Mesenteric fat pad (tissue), 1 donor: ENCODE measurements around the gene MYOZ3. TPM values are rescaled to one million over a fixed set of nuclear protein-coding genes. Genes with fewer than 3 reads are reported as not detected.

Experiments
- DNase-seq: peaks from one replicate; pipeline ENCODE4 v3.0.0-alpha.2; 2020; ENCODE audit warnings: low spot score
- total RNA-seq: library from RNA; stranded (reverse); fragmentation: NEBNext Ultra II Directional; extraction: Animal tissue kit (Norgen Biotek cat#: 25700); gene quantifications from one replicate; pipeline ENCODE4 v1.2.1, GENCODE V29; 2021
- donor health status: DM: yes; HTN: yes; CAD: no.

The MYOZ3 gene
- total RNA-seq, 1 donor from 2014 or later, result 0.42 TPM

- DNase-seq, result no peak
These were observed 34.2 kb upstream of the MYOZ3 start for GRCh38 chr5:150626853-150627276.

GRCh38 chr5:150627731-150628545 is 33.1 kb upstream of the MYOZ3 start:
- no peak for DNase-seq

DNA sequence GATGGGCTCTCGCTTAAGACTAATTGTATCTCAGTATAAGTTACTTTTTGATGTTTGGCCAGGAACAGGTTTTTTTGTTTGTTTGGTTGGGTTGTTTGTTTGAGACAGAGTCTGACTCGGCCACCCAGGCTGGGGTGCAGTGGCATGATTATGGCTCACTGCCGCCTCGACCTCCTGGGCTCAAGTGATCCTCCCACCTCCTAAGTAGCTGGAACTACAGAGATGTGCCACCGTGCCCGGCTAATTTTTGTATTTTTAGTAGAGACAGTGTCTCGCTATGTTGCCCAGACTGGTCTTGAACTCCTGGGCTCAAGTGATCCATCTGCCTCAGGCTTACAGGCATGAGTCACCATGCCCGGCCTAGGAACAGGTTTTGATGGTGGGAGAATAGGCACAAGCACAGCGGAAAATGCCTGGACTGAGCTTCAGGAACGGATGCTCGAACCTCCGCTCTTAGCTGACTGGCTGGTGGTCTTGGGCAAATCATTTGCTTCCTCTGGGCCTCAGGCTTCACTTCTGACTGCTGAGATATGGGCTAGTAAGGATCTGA is 32.0 kb upstream of the MYOZ3 start:
- no peak for DNase-seq

DNA sequence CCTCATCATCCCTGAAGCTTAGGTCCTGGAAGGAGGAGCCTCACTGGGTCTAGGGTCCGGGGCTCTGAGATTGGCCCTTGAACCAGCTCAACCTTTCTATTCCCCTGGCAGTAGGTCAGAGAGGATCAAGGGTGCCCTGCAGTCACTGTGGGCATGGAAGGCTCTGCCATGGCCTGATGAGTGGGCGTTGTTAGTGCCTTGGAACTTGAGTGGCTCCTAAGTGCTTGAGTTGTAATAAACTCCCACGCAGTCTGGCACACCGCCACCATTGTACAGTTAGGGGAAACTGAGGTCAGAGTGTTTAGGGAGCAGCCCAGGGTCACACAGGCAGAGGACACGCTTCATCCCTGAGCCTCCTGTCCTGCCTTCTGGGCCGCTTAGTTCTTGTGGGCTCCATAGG is 31.0 kb upstream of the MYOZ3 start:
- no peak for DNase-seq

- DNase-seq, result no peak
These were observed 30.4 kb upstream of the MYOZ3 start for GRCh38 chr5:150630461-150631325.

DNA sequence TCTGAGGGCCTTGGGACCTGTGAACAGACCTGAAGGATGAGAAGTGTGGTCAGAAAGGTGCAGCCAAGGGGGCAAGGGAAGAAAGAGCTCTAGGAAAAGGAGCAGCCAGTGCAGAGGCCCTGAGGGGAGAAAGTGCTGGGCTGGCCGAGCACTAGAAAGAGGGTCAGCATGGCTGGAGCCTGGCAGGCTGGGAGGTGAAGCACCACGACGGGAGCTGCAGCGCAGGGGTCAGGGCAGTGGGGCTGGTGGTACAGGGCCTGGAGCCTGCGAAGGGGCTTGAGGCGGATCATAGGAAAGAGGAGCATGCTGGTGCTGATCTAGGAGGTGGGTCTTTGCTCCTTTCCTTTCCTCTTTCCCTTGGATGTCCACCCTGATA is 29.7 kb upstream of the MYOZ3 start:
- no peak for DNase-seq

GRCh38 chr5:150632305-150633160 is 28.5 kb upstream of the MYOZ3 start:
- no peak for DNase-seq

- no peak for DNase-seq
These were observed 27.6 kb upstream of the MYOZ3 start for GRCh38 chr5:150633429-150633828.

DNA sequence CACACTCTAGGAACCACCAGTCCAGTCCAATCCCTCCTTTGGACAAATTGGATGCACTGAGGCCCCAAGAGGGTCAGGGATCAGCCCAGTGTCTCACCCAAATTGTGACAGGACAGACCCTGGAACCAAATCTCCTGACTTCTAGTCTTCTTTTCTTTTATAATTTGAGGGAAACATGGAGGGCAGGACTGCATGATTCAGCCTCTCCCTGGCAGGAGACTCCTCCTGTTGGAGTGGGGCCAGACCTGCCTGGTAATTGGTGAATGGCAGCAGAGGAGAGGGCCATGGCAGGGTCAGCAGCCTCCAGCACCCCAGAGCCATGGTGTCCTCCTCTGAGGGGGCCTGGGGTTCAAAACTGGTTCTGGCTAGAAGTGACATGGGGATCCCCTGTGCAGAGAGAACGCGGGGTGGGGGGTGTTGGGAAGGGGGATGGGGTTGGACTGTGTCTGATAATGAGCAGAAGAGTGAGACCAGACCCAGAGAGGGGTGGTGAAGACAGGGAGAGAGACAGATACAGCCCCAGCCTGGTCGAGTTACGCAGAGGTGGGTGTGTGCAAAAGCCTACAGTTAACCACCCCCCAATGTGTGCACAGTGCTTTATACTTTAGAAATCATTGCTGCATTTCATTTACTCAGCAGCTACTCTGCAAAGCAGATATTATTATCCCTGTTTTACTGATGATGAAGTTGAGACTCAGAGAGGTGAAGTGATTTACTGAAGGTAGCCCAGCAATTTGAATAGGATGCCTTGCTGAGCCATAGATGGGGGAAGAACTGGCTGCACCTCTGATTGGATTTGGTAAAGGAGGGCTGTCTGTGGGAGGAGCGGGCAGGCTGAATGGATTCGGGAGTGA is 24.4 kb upstream of the MYOZ3 start:
- no peak for DNase-seq

DNA sequence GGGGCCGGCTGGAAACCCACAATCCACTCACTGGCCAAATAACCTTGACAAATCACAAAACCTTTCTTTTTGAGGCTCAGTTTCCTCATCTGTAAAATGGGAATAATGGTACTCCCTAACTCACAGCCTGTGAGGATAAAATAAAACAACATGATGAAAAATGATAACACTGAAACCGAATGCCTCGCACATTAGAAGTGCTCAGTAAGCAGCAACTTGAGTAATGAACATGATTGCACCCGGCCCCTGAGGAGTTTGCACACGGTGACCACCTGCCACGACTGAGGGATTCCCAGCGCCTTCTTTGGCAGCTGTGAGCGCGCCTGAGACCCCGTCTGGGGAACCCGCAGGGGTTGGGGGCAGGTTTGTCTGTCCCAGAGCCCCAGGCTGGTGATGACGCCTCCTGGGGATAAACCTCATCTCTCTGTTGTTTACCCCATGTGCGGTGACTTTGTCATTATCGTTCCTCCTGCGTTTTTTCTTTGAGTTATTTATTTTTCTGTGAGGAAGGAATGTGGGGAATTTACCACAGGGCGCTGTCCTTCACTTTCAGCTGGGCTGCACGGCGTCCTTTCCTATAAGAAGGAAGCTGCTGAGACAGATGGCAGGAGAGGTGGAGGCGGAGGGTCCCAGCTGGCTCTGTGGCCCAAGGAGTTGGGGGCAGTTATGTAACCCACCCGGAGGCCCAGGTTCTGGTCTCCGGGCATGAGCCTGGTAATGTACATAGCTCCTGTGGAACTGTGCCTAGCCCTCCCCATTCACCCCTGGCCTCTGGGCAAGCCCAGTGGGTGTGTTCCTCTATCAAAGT is 23.6 kb upstream of the MYOZ3 start:
- no peak for DNase-seq

GRCh38 chr5:150638053-150638444 is 23.0 kb upstream of the MYOZ3 start:
- DNase-seq, result no peak

GRCh38 chr5:150638488-150639376 is 22.3 kb upstream of the MYOZ3 start:
- DNase-seq, result no peak

DNA sequence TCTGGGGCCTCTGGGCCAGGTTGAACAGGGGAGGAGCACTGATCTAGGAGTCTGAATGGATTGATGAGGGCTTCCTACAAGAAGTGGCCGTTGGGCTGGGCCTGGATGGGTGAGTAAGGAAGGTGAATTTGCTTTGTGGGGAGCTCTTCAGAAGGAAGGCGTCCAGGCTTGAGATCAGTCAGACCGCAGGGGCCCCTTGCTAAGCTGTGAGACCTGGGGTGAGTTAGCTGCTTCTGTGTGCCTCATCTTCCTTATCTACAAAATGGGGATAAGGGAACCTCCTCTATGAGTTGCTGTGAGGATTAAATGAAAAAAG is 21.7 kb upstream of the MYOZ3 start:
- DNase-seq, result no peak

DNA sequence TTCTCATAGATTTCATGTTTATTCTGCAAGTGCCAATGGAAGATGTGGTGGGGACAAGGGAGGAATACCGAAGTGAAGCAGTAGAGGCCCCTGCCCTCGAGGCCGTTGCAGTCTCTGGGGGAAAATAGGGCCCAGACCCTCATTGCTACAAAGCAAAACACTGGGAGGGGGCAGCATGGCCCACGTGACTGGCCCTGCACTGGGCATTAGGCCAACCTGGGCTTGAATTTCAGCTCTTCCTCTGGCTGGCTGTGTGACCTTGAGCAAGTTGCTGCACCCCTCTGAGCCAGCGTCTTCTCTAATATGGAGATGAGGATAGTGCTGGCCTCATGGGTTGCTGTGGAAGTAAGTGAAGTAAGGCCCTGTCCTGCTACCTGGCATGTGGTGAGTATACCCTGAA is 21.3 kb upstream of the MYOZ3 start:
- DNase-seq, result no peak

- DNase-seq, result no peak
These were observed 20.6 kb upstream of the MYOZ3 start, which contains the start of gene SYNPO for GRCh38 chr5:150640311-150641005. SYNPO (plus strand) TSS chr5:150640660; CDS start chr5:150648276, 7,616 bp downstream.

DNA sequence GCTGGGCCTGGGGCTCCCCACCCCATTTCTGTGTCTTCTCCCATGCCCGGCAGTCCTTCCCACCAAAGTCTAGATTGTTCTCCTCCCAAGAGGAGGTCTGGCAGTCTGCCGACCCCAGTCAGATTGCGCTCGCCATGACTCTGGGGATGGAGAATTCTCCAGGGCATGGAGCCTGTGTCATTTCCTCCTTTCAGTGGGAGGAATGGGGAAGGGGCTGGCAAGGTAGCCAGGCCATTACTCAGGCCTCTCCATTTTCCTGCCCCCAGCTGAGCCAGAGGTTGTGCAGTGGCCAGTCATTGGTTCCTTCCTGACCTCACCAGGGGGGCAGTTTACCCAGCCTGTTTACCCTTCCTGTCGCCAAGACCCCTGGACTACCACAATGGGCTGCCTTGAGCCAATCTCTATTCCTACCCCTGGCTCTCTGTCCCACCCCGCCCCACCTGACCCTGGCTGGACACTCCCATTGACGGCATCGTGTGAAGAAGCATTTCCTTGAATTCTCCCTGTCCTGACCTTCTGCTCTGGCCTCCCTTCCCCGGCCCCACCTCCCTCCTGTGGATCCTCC is 20.0 kb upstream of the MYOZ3 start:
- no peak for DNase-seq

DNA sequence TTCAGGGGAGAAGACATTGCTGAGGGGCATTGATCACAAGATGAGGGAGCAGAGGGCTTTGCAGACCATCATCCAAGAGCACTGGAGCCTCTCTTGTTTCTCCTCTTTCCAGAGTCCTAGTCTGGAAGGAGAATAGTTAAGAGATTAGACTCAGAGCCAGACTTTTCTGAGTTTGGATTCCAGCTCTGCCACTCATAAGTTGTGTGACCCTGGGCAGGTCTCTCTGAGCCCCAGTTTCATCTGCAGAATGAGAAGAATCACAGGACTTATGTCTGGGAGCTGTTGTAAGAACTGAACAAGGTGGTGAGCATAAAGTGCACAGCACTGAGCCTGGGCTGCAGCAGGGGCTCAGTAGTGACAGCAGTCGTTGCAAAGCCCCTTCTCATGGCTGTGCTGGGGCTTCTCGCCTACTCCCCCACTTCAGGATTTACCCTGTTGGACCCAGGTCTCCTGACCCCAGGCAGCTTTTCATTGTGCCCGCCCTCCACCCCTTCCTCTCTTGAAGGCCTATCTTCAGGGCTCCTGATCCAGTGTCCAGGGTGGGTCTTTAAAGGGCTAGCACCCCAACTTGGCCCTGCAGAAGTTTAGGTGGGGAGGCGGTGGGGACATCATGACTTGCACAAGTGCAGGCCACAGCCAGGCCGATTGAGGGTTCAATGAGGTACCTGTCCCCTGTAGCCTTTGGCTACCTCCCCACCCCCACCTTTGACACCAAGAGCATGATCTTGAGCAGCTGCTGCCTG is 19.1 kb upstream of the MYOZ3 start:
- no peak for DNase-seq
